ENCODE results near the gene BCKDK. TPM values are rescaled to one million over a fixed set of nuclear protein-coding genes. Genes with fewer than 3 reads are reported as not detected.

The BCKDK gene
- total and polyA plus RNA-seq, 2 of the 13 experiments (the other 11 are each of a cell fraction or from before 2014, with no cell fraction given) = 24.9 to 42.6 TPM

DNA sequence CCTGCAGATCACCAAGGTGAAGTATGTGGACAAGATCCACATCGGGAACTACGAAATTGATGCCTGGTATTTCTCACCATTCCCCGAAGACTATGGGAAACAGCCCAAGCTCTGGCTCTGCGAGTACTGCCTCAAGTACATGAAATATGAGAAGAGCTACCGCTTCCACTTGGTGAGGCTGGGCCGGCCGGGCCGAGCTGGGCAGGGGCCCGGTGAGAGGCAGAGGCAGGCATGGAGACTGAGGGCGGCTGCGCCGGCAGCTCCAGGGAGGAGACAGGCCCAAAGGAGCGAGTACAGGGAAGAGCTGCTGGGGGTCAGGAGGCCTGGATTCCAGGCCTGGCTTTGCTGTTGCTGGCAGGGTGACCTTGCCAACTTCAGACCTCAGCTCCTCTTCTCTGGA is 19.0 kb downstream of the BCKDK start:
- Histone ChIP-seq H2AFZ (ENCODE audit: low read length) (no peak overlapping the region), H3K4me1 (ENCODE audit: insufficient read depth, low read length) (no peaks in the 10 kb centered on the region), H4K20me1 (ENCODE audit: insufficient read depth, low read length) (no peaks in the 10 kb centered on the region), H3K9me3 (ENCODE audit: low read length) (no peaks in the 10 kb centered on the region), H3K27me3 (ENCODE audit: control insufficient read depth in 1 of 2, insufficient read depth in 2 of 2, low read length in 2 of 2) (no peaks in the 10 kb centered on the region), H3K4me3 (replicated peaks in 1 of 3; ENCODE audit: insufficient read depth in 1 of 3, low read depth in 2 of 3, low read length in 3 of 3) (no peak overlapping the region), H3K36me3 (replicated peaks in 1 of 2; ENCODE audit: control insufficient read depth in 1 of 2, insufficient read depth in 2 of 2, low read length in 2 of 2) (peaks cover 18 to 20% of the 10 kb centered on the region in 2 experiments), H3K27ac (ENCODE audit: extremely low read length, insufficient read depth, low read length) (no peak overlapping the region), H3K4me2 (ENCODE audit: low read depth, low read length) (no peak overlapping the region), H3K9ac (ENCODE audit: insufficient read depth, low read depth, low read length) (no peak overlapping the region), H3K79me2 (ENCODE audit: insufficient read depth, low read length) (no peaks in the 10 kb centered on the region)
- ATAC-seq = no peak
- WGBS (ENCODE audit: low lambda C conversion rate) = 96% methylated on average over 13 of the region's 13 CpGs
- POLR2A ChIA-PET = interaction anchor here (1.0 to 4.2 kb wide), 2 partner anchors 10 kb away, joined by 3 to 17 read pairs; partner anchors contain the start of gene KAT8
- no peak for DNase-seq (ENCODE audit: low spot score)
- CTCF ChIA-PET (ENCODE audit: low intra/inter-chr PET ratio, low total read pairs) = no interaction called here
- BruUV-seq (replicated peaks) = no TSS peak
- FAIRE-seq = no peak
- intact Hi-C loops (cut with micrococcal nuclease; ENCODE audit: unreplicated experiment) = no loop called here
- no peak for TF ChIP-seq MTF2 (CRISPR knock-in tag; IDR thresholded peaks at IDR 0.05; ENCODE audit: borderline replicate concordance)
- no peak for TF ChIP-seq ZNF83 (CRISPR knock-in tag; IDR thresholded peaks at IDR 0.05; ENCODE audit: borderline replicate concordance)
- no peak for TF ChIP-seq ZNF556 (CRISPR knock-in tag; IDR thresholded peaks at IDR 0.05; ENCODE audit: borderline replicate concordance)
- no peak for TF ChIP-seq ZNF253 (CRISPR knock-in tag; IDR thresholded peaks at IDR 0.05; ENCODE audit: borderline replicate concordance)
- no peak for TF ChIP-seq NFE2L2 (IDR thresholded peaks at IDR 0.05; ENCODE audit: low read length)
- no peak for TF ChIP-seq ARHGAP35 (CRISPR knock-in tag; IDR thresholded peaks at IDR 0.05; ENCODE audit: borderline replicate concordance)
- no peak for TF ChIP-seq GATA4 (IDR thresholded peaks at IDR 0.05; ENCODE audit: borderline replicate concordance, low read depth)
- TF ChIP-seq ZNF780A (CRISPR knock-in tag; IDR thresholded peaks at IDR 0.05) = no peak
- no peak for TF ChIP-seq ZFP36L2 (CRISPR knock-in tag; IDR thresholded peaks at IDR 0.05)
- no peak for TF ChIP-seq HNRNPK (IDR thresholded peaks at IDR 0.05; ENCODE audit: low read depth, low read length, poor library complexity, severe bottlenecking)
- no peak for TF ChIP-seq THAP11 (CRISPR knock-in tag; IDR thresholded peaks at IDR 0.05)
- TF ChIP-seq ARID2 (CRISPR knock-in tag; IDR thresholded peaks at IDR 0.05; ENCODE audit: borderline replicate concordance) = no peak
- TF ChIP-seq SP2 (CRISPR knock-in tag; IDR thresholded peaks at IDR 0.05) = no peak
- TF ChIP-seq, protein P1, sequence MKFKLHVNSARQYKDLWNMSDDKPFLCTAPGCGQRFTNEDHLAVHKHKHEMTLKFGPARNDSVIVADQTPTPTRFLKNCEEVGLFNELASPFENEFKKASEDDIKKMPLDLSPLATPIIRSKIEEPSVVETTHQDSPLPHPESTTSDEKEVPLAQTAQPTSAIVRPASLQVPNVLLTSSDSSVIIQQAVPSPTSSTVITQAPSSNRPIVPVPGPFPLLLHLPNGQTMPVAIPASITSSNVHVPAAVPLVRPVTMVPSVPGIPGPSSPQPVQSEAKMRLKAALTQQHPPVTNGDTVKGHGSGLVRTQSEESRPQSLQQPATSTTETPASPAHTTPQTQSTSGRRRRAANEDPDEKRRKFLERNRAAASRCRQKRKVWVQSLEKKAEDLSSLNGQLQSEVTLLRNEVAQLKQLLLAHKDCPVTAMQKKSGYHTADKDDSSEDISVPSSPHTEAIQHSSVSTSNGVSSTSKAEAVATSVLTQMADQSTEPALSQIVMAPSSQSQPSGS (CRISPR knock-in tag; IDR thresholded peaks at IDR 0.05) = no peak
- TF ChIP-seq KAT8 (CRISPR knock-in tag; IDR thresholded peaks at IDR 0.05) = no peak
- no peak for TF ChIP-seq ZNF510 (CRISPR knock-in tag; IDR thresholded peaks at IDR 0.05; ENCODE audit: low read depth)
- no peak for TF ChIP-seq FOXC1 (CRISPR knock-in tag; IDR thresholded peaks at IDR 0.05; ENCODE audit: borderline replicate concordance)
- TF ChIP-seq ZNF572 (CRISPR knock-in tag; IDR thresholded peaks at IDR 0.05) = no peak
- TF ChIP-seq MAF1 (CRISPR knock-in tag; IDR thresholded peaks at IDR 0.05; ENCODE audit: borderline replicate concordance) = no peak
- in situ Hi-C loops (cut with HindIII; ENCODE audit: extremely low pct_ligation_motif_present, low pct_unique_long_range_greater_than_20kb) = no loop called here
